Measurements from ENCODE around the gene TMEM229B. TPM values are rescaled to one million over a fixed set of nuclear protein-coding genes. Genes with fewer than 3 reads are reported as not detected.
A peak's percentile ranks its signal among the peaks of the same experiment; 100 is the strongest.

TMEM229B gene
- total RNA-seq, 3 donors from 2014 or later (not counting 1 experiment from before 2014, with no cell fraction given): 28.3 to 51.3 (median 49.9) TPM

DNA sequence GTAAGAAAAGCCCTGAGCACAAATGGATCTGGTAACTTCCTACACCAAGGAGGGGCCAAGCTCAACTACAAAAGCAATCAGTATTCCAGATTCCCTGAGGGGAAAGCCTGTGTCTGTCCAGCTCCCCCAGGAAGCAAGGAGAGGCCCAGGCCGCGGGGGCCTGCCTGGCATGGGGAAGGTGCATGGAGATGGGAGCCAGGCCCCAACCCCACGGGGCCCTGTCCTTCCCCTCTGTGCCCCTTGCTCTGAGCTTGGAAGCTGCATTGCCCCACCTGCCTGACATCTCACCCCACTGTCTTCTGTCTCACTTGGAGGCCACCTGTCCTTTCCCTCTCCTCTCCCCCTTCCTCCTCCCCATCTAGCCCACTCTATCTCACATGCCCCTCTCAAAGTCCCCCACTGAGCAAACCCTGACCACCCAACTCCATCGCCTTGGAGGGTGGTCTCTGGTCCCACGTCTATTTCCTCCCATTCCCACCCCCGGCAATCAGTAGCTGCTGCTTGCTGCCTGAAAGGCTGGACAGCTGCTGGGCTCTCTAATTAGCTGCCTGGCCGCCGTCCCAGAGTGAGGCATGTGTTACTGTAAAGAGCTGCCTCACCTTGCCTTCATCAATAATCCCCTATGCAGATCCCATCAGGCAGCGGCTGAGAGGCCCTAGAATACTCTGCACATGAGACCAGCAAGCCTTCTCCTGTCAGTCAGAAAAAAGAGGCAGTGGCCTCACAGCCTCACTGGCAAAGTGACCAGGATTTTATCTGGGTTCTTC is 3.4 kb upstream of the TMEM229B start:
- Mint-ChIP-seq H3K4me3 (no peak overlapping the region), H3K4me1 (peaks cover 27 to 46% of the 10 kb centered on the region in 2 donors)
- no peak overlapping the region for H3K27ac ChIP-seq (ENCODE audit: low read length)

DNA sequence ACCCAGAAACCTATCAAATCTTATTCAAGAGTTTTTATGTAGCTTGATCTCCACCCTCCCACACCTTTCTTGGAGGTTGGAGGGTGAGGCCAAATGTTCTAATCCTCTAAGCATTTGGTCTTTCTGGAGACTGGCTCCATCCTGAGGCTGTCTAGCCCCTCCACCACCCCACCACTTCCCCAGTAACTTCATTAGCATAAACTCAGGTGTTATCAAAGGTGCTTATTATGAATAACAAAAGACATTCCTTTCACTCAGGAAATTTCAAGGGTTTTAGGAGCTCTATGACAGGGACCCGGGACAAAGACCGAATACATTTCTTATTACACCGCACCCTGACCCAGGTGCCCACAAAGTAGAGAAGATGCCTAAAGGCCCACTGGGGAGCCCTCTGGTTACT is 2.8 kb upstream of the TMEM229B start:
- ATAC-seq: no peak
- 96% methylated on average over 3 of the region's 3 CpGs for WGBS (ENCODE audit: insufficient coverage)
- peaks cover 33 to 51% of the 10 kb centered on the region in 2 donors for H3K4me1 Mint-ChIP-seq
- no peaks in the 10 kb centered on the region for H3K36me3 Mint-ChIP-seq
- Histone ChIP-seq H3K9me3 (ENCODE audit: control insufficient read depth, insufficient read depth, low read length) (peaks cover 14% of the 10 kb centered on the region), H3K4me1 (ENCODE audit: control insufficient read depth, insufficient read depth, low read length) (peaks cover 34% of the 10 kb centered on the region), H3K36me3 (ENCODE audit: control insufficient read depth, insufficient read depth, low read length) (peaks cover 7% of the 10 kb centered on the region), H3K4me3 (ENCODE audit: low read length) (no peak overlapping the region), H3K27ac (ENCODE audit: low read length) (no peak overlapping the region), H3K27me3 (ENCODE audit: control insufficient read depth, insufficient read depth, low read length) (no peaks in the 10 kb centered on the region)
- H3K4me3 Mint-ChIP-seq: no peak overlapping the region
- intact Hi-C loops (cut with micrococcal nuclease): no loop called here
- TF ChIP-seq CTCF (IDR thresholded peaks at IDR 0.05): no peak
- peaks cover 3 to 6% of the 10 kb centered on the region in 2 donors for H3K9me3 Mint-ChIP-seq
- DNase-seq: no peak
- H3K27me3 Mint-ChIP-seq (ENCODE audit: low read depth in 2 of 2): no peaks in the 10 kb centered on the region
- peak overlapping the region; percentile 95 for H3K27ac Mint-ChIP-seq

More for the DNA sequence above, 3.4 kb upstream of the TMEM229B start:
- DNase-seq (no peak), ATAC-seq (no peak)
- WGBS (ENCODE audit: insufficient coverage): 96% methylated on average over 9 of the region's 9 CpGs
- peaks cover 31% of the 10 kb centered on the region for H3K4me1 ChIP-seq (ENCODE audit: control insufficient read depth, insufficient read depth, low read length)
- peaks cover 2% of the 10 kb centered on the region for H3K36me3 ChIP-seq (ENCODE audit: control insufficient read depth, insufficient read depth, low read length)
- no peaks in the 10 kb centered on the region for H3K27me3 ChIP-seq (ENCODE audit: control insufficient read depth, insufficient read depth, low read length)
- TF ChIP-seq CTCF (IDR thresholded peaks at IDR 0.05): no peak
- H3K27ac Mint-ChIP-seq: peak overlapping the region in 1 of 2 donors; percentile 95
- no peaks in the 10 kb centered on the region for H3K36me3 Mint-ChIP-seq
- H3K4me3 ChIP-seq (ENCODE audit: low read length): no peak overlapping the region
- H3K9me3 Mint-ChIP-seq: peaks cover 3 to 6% of the 10 kb centered on the region in 2 donors
- H3K27me3 Mint-ChIP-seq (ENCODE audit: low read depth in 2 of 2): no peaks in the 10 kb centered on the region
- intact Hi-C loops (cut with micrococcal nuclease): no loop called here
- H3K9me3 ChIP-seq (ENCODE audit: control insufficient read depth, insufficient read depth, low read length): peaks cover 14% of the 10 kb centered on the region

GRCh38 chr14:67490196-67490595 is 1.7 kb upstream of the TMEM229B start:
- H3K4me3 Mint-ChIP-seq: no peak overlapping the region
- Histone ChIP-seq H3K27ac (ENCODE audit: low read length) (peak overlapping the region; percentile 5), H3K27me3 (ENCODE audit: control insufficient read depth, insufficient read depth, low read length) (no peaks in the 10 kb centered on the region), H3K36me3 (ENCODE audit: control insufficient read depth, insufficient read depth, low read length) (peaks cover 16% of the 10 kb centered on the region), H3K4me3 (ENCODE audit: low read length) (no peak overlapping the region), H3K4me1 (ENCODE audit: control insufficient read depth, insufficient read depth, low read length) (peaks cover 41% of the 10 kb centered on the region), H3K9me3 (ENCODE audit: control insufficient read depth, insufficient read depth, low read length) (peaks cover 14% of the 10 kb centered on the region)
- peaks cover 40 to 60% of the 10 kb centered on the region in 2 donors for H3K4me1 Mint-ChIP-seq
- WGBS (ENCODE audit: insufficient coverage): 93% methylated on average over 4 of the region's 4 CpGs
- ATAC-seq: no peak
- H3K27ac Mint-ChIP-seq: peak overlapping the region; percentile 95
- TF ChIP-seq CTCF (IDR thresholded peaks at IDR 0.05): no peak
- H3K36me3 Mint-ChIP-seq: no peaks in the 10 kb centered on the region
- H3K27me3 Mint-ChIP-seq (ENCODE audit: low read depth in 2 of 2): no peaks in the 10 kb centered on the region
- intact Hi-C loops (cut with micrococcal nuclease): no loop called here
- DNase-seq: no peak
- peaks cover 3 to 6% of the 10 kb centered on the region in 2 donors for H3K9me3 Mint-ChIP-seq

Measured in natural killer cell (primary cell).